Esophagus squamous epithelium (tissue), 5 donors: ENCODE data around the gene CFAP92. TPM values are rescaled to one million over a fixed set of nuclear protein-coding genes. Genes with fewer than 3 reads are reported as not detected.

Experiments
- DNase-seq: peaks from one replicate; lab custom pipeline; 2025; lab: John Stamatoyannopoulos, UW
- H3K27ac ChIP-seq, 4 donors: fragments of 200-600 bp; sonication (generic); one replicate each; pipeline ENCODE4 v1.5.1; 2016 to 2019; ENCODE audit warnings: mild to moderate bottlenecking in 1 of 4
- H3K27me3 ChIP-seq, 4 donors: fragments of 200-600 bp; sonication (generic); 1 replicate in 3 of 4; 2 replicates in 1 of 4; pipeline versions ENCODE4 v1.5.1 to v1.6.0; 2017 to 2021; ENCODE audit warnings: antibody characterized with exemption in 1 of 4
- H3K36me3 ChIP-seq, 3 donors: fragments of 200-600 bp; sonication (generic); one replicate each; pipeline ENCODE4 v1.5.1; 2016 to 2019
- H3K4me1 ChIP-seq, 3 donors: fragments of 200-600 bp; sonication (generic); one replicate each; pipeline ENCODE4 v1.5.1; 2017 to 2019
- H3K4me3 ChIP-seq, 4 donors: fragments of 200-600 bp; sonication (generic); 1 replicate in 3 of 4; 2 replicates in 1 of 4; pipeline ENCODE4 v1.5.1; 2016 to 2019; ENCODE audit warnings: mild to moderate bottlenecking in 2 of 4, moderate library complexity in 1 of 4
- H3K9me3 ChIP-seq, 3 donors: fragments of 200-600 bp; sonication (generic); one replicate each; pipeline ENCODE4 v1.5.1; 2016 to 2019
- POLR2A ChIP-seq, 4 donors: fragments of 450-650 bp; IDR thresholded peaks; one replicate each; pipeline ENCODE4 v1.6.1; 2017; ENCODE audit warnings: antibody characterized with exemption in 4 of 4, mild to moderate bottlenecking in 4 of 4, moderate library complexity in 3 of 4
- WGBS, 2 donors: methylation state at CpG; one replicate each; pipeline ENCODE4 v1.1.5; 2018; 5-methylcytosine and 5-hydroxymethylcytosine counted together
- intact Hi-C: fragments of 100-400 bp; cut with DNase I; formaldehyde crosslinking; loops from one replicate; pipeline ENCODE4 v1.15.0; 2022
- total RNA-seq, 4 donors: library from RNA; depleted of rRNA; stranded (reverse); fragments of >200 nt; gene quantifications; one replicate each; pipeline ENCODE4 v1.1.0, GENCODE V29; 2016
- TF ChIP-seq, protein P1 (sequence below), 6 experiments: fragments of 450-650 bp in 4 of 6; fragments of 200-600 bp in 2 of 6; sonication (generic) in 2 of 6; IDR thresholded peaks; one replicate each; pipeline ENCODE4 v1.5.1; 2016 to 2019; ENCODE audit warnings: antibody characterized with exemption in 6 of 6, mild to moderate bottlenecking in 4 of 6, moderate library complexity in 4 of 6
- donor health status: DM: yes; HTN: yes; CAD: no.

The CFAP92 gene
- total RNA-seq, 4 donors from 2014 or later: 0.40 to 1.4 (median 0.98) TPM

DNA sequence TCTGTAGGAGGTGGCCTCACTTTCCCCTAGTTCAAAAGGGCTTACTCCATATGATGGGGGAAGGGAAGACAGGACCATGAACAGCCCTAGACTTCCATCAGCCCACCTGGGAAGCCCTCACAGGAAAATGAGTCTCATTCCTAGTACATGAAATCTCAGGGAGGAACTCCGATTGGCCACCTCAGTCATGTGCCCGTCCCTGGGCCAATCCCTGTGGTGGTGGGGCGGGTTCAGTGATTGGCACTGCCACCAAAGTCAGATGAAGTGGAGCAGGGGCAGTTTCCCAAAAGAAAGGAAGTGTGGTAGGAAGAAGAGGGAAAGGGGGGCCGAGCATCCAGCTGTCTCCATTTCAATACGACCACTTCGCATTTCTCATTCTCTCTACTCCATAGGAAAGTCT is 40.8 kb upstream of the CFAP92 start:
- peaks cover 0 to 13% (median 0%) of the 10 kb centered on the region in 3 donors for H3K36me3 ChIP-seq
- intact Hi-C loops: no loop called here
- H3K27ac ChIP-seq: no peak overlapping the region
- H3K4me1 ChIP-seq: no peaks in the 10 kb centered on the region
- no peak for TF ChIP-seq POLR2A (IDR thresholded peaks at IDR 0.05)
- TF ChIP-seq, protein P1, sequence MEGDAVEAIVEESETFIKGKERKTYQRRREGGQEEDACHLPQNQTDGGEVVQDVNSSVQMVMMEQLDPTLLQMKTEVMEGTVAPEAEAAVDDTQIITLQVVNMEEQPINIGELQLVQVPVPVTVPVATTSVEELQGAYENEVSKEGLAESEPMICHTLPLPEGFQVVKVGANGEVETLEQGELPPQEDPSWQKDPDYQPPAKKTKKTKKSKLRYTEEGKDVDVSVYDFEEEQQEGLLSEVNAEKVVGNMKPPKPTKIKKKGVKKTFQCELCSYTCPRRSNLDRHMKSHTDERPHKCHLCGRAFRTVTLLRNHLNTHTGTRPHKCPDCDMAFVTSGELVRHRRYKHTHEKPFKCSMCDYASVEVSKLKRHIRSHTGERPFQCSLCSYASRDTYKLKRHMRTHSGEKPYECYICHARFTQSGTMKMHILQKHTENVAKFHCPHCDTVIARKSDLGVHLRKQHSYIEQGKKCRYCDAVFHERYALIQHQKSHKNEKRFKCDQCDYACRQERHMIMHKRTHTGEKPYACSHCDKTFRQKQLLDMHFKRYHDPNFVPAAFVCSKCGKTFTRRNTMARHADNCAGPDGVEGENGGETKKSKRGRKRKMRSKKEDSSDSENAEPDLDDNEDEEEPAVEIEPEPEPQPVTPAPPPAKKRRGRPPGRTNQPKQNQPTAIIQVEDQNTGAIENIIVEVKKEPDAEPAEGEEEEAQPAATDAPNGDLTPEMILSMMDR (IDR thresholded peaks at IDR 0.05): no peak
- no peak for DNase-seq
- WGBS, 2 donors: 77 to 79% methylated on average over 5 of the region's 6 CpGs
- no peaks in the 10 kb centered on the region for H3K9me3 ChIP-seq
- H3K27me3 ChIP-seq: peaks cover 0 to 16% (median 0%) of the 10 kb centered on the region in 4 donors
- no peak overlapping the region for H3K4me3 ChIP-seq

DNA sequence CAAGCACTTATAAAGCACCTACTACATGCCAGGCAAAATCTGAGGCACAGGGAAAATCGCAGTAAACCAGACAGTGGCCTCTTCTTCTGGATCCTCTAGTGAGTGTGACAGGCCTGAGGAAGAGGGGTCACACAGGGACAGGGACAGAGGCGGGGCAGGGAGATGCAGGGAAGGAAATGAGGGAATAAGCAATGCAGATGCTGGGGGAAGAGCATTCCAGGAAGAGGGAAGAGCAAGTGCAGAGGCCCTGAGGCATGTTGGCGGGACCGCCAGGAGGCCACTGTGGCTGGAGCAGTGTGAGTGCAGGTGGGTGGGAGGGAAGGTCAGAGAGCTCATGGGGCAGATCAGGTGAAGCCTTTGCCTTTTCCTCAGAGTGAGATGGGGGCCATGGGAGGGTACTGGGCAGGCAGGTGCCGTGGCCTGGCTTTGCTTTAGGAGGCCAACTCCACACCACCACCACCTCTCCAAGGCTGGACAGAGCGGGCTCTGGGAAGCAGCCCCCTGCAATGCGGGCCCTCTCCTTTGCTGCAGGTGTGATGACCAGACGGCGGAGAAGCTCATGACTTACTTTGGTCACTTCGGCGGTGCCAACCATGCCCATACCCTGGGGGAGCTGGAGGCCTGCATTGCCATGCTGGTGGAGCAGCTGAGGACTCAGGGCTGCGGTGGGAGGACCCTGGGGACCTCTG is 39.9 kb upstream of the CFAP92 start:
- TF ChIP-seq POLR2A (IDR thresholded peaks at IDR 0.05): no peak
- TF ChIP-seq, protein P1 (IDR thresholded peaks at IDR 0.05): no peak
- DNase-seq: no peak
- Histone ChIP-seq H3K27ac (no peak overlapping the region), H3K9me3 (no peaks in the 10 kb centered on the region), H3K4me3 (no peak overlapping the region), H3K36me3 (peaks cover 0 to 13% (median 0%) of the 10 kb centered on the region in 3 donors), H3K27me3 (peaks cover 0 to 7% (median 0%) of the 10 kb centered on the region in 4 donors), H3K4me1 (no peaks in the 10 kb centered on the region)
- WGBS, 2 donors: 85 to 86% methylated on average over 5 to 6 of the region's 12 CpGs
- intact Hi-C loops: no loop called here

DNA sequence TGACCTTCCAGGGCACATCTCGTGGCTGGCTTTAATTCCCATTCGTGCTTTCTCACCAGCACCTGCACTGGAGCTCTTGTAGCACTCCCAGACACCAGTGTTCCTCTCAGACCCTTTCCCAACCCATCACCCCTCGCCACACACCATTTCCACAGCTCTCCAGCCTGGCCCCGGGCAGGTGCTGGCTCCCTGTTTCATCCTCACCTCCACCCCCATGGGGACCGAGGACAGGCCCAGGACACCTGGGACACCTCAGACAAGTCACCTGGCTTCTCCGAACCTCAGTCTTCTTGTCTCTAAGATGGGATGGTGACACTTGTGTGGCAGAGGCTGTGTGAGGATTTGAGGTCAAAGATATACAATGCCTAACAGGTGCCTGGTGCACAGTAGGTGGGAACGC is 39.3 kb upstream of the CFAP92 start:
- intact Hi-C loops: no loop called here
- Histone ChIP-seq H3K27ac (no peak overlapping the region), H3K27me3 (peaks cover 0 to 2% (median 0%) of the 10 kb centered on the region in 4 donors), H3K9me3 (no peaks in the 10 kb centered on the region), H3K36me3 (peaks cover 0 to 13% (median 0%) of the 10 kb centered on the region in 3 donors), H3K4me1 (no peaks in the 10 kb centered on the region), H3K4me3 (no peak overlapping the region)
- 69 to 85% methylated on average over 5 to 6 of the region's 7 CpGs for WGBS, 2 donors
- TF ChIP-seq, protein P1 (IDR thresholded peaks at IDR 0.05): no peak
- TF ChIP-seq POLR2A (IDR thresholded peaks at IDR 0.05): no peak
- no peak for DNase-seq

DNA sequence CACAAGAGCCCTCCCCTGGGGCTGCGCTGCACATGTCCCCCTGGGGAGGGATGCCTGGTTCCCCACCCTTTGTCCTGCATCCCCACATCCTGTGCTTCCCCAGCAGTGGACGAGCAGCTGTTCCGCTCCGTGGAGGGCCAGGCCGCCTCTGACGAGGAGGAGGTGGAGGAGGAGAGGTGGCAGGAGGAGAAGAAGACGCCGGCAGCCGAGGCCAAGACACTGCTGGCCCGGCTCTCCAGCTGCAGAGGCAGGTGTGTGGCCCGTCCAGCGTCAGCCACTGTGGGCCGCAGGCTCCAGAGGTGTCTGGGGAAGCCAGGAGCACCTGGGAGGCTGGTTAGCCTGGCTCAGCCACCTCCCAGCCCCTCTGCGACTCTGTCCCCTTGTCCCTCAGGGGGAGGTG is 38.8 kb upstream of the CFAP92 start:
- H3K4me1 ChIP-seq: no peaks in the 10 kb centered on the region
- no peak for DNase-seq
- TF ChIP-seq POLR2A (IDR thresholded peaks at IDR 0.05): no peak
- TF ChIP-seq, protein P1 (IDR thresholded peaks at IDR 0.05): no peak
- no peaks in the 10 kb centered on the region for H3K9me3 ChIP-seq
- H3K27ac ChIP-seq: no peak overlapping the region
- intact Hi-C loops: no loop called here
- H3K4me3 ChIP-seq: no peak overlapping the region
- peaks cover 0 to 13% (median 0%) of the 10 kb centered on the region in 3 donors for H3K36me3 ChIP-seq
- 87 to 90% methylated on average over 4 to 7 of the region's 14 CpGs for WGBS, 2 donors
- no peaks in the 10 kb centered on the region for H3K27me3 ChIP-seq

DNA sequence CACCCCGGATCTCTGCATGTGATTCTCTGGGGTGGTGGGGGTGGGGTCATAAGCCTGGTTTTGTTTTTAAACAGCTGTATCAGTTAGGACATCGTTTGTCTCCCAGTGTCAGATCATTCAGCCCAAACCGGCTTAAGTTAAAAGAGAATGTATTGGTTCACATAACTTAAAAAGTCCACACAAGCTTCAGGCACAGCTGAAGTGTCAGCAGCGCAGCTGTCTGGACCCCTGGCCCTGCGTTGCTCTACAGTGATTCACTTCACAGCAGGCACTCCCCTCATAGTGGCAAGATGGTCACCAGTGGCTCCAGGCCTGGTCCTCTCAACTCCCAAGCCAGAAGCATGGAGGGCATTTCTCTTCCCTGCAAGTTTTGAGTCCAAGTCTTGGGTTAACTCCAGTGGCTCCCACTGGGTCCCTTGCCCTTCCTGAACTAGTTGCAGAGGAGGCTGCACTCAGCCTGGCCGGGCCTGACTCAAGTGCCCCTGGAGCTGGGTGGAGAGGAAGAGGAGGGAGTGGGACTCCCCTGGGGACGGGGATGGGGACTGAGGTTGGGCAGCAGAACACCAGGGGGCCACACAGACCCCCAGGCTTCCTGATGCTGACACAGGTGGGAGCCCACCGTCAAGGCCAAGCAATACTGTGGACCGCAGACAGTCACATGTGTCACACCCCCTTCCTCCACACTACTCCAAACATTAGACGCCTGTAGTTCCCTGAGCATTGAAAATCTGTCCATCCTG is 37.8 kb upstream of the CFAP92 start:
- no peak overlapping the region for H3K4me3 ChIP-seq
- 44 to 79% methylated on average over 4 to 6 of the region's 10 CpGs for WGBS, 2 donors
- H3K27me3 ChIP-seq: no peaks in the 10 kb centered on the region
- TF ChIP-seq, protein P1 (IDR thresholded peaks at IDR 0.05): no peak
- TF ChIP-seq POLR2A (IDR thresholded peaks at IDR 0.05): no peak
- H3K9me3 ChIP-seq: no peaks in the 10 kb centered on the region
- peaks cover 0 to 13% (median 0%) of the 10 kb centered on the region in 3 donors for H3K36me3 ChIP-seq
- intact Hi-C loops: no loop called here
- no peak overlapping the region for H3K27ac ChIP-seq
- no peak for DNase-seq
- H3K4me1 ChIP-seq: peaks cover 6 to 11% (median 6%) of the 10 kb centered on the region in 3 donors
